Activated T-cell treated with anti-CD3 and anti-CD28 coated beads, Interleukin-2, amount 50 U/mL, for 72 hours (primary cell): ENCODE results near the gene IQCK. TPM values are rescaled to one million over a fixed set of nuclear protein-coding genes. Genes with fewer than 3 reads are reported as not detected.

Source experiments
- ATAC-seq, 2 donors: fragments of 150-1000 bp; cut with Tn5 transposase; replicated peaks in 1 of 2; 2 replicates each; pipeline ENCODE4 v1.10.0; 2021; ENCODE audit warnings: moderate library complexity in 2 of 2, mild to moderate bottlenecking in 1 of 2
- DNase-seq, 2 donors: peaks; one replicate each; pipeline ENCODE4 v3.0.0; 2021 to 2022; ENCODE audit warnings: mixed read lengths in 1 of 2
- H3K27ac Mint-ChIP-seq: one replicate; pipeline ENCODE4 v1.8.0; 2022; ENCODE audit warnings: mild to moderate bottlenecking, moderate library complexity, mixed read lengths
- H3K27me3 Mint-ChIP-seq: one replicate; pipeline ENCODE4 v1.8.0; 2022; ENCODE audit warnings: low read depth, mixed read lengths
- H3K36me3 Mint-ChIP-seq, 2 donors: one replicate each; pipeline ENCODE4 v1.8.0; 2022; ENCODE audit warnings: mixed read lengths in 2 of 2, mild to moderate bottlenecking in 1 of 2; ENCODE audit not compliant: insufficient read depth in 2 of 2
- H3K4me1 Mint-ChIP-seq: one replicate; pipeline ENCODE4 v1.8.0; 2022; ENCODE audit warnings: low read depth, mixed read lengths
- H3K4me3 Mint-ChIP-seq, 2 donors: one replicate each; pipeline ENCODE4 v1.8.0; 2022; ENCODE audit warnings: mild to moderate bottlenecking in 2 of 2, mixed read lengths in 2 of 2, moderate library complexity in 2 of 2
- H3K9me3 Mint-ChIP-seq, 2 donors: one replicate each; pipeline ENCODE4 v1.8.0; 2022; ENCODE audit warnings: mixed read lengths in 2 of 2
- total RNA-seq, 2 donors: library from RNA; stranded (reverse); gene quantifications; one replicate each; pipeline ENCODE4 v1.2.3, GENCODE V29; 2022

IQCK gene
- total RNA-seq, 2 donors from 2014 or later: 3.7 to 3.8 TPM

- H3K27ac Mint-ChIP-seq: no peak overlapping the region
- peaks cover 19% of the 10 kb centered on the region for H3K4me1 Mint-ChIP-seq
- ATAC-seq: no peak
- H3K4me3 Mint-ChIP-seq: no peak overlapping the region
- no peaks in the 10 kb centered on the region for H3K27me3 Mint-ChIP-seq
- H3K36me3 Mint-ChIP-seq: peaks cover 6% of the 10 kb centered on the region in 2 donors
- no peak for DNase-seq
- H3K9me3 Mint-ChIP-seq: no peaks in the 10 kb centered on the region
These were observed 13.5 kb upstream of the IQCK start for GRCh38 chr16:19704321-19705145.

GRCh38 chr16:19705146-19705501, 12.9 kb upstream of the IQCK start:
- Mint-ChIP-seq H3K27ac (no peak overlapping the region), H3K4me1 (peaks cover 16% of the 10 kb centered on the region), H3K4me3 (no peak overlapping the region), H3K27me3 (no peaks in the 10 kb centered on the region), H3K9me3 (no peaks in the 10 kb centered on the region), H3K36me3 (peaks cover 4 to 9% of the 10 kb centered on the region in 2 donors)
- DNase-seq: no peak
- ATAC-seq: no peak

- no peak for ATAC-seq
- H3K9me3 Mint-ChIP-seq: no peaks in the 10 kb centered on the region
- peaks cover 9% of the 10 kb centered on the region for H3K4me1 Mint-ChIP-seq
- peaks cover 3 to 9% of the 10 kb centered on the region in 2 donors for H3K36me3 Mint-ChIP-seq
- no peak for DNase-seq
- no peaks in the 10 kb centered on the region for H3K27me3 Mint-ChIP-seq
- no peak overlapping the region for H3K27ac Mint-ChIP-seq
- H3K4me3 Mint-ChIP-seq: no peak overlapping the region
These were observed 12.2 kb upstream of the IQCK start for GRCh38 chr16:19705843-19706242.

- Mint-ChIP-seq H3K36me3 (peaks cover 4 to 11% of the 10 kb centered on the region in 2 donors), H3K4me3 (no peak overlapping the region), H3K4me1 (peaks cover 5% of the 10 kb centered on the region), H3K27ac (no peak overlapping the region), H3K27me3 (no peaks in the 10 kb centered on the region), H3K9me3 (no peaks in the 10 kb centered on the region)
- DNase-seq: no peak
- no peak for ATAC-seq
These were observed 11.2 kb upstream of the IQCK start for GRCh38 chr16:19706846-19707245.

- Mint-ChIP-seq H3K9me3 (no peaks in the 10 kb centered on the region), H3K36me3 (peaks cover 4 to 11% of the 10 kb centered on the region in 2 donors), H3K4me1 (peaks cover 6% of the 10 kb centered on the region), H3K27me3 (no peaks in the 10 kb centered on the region), H3K27ac (no peak overlapping the region), H3K4me3 (no peak overlapping the region)
- DNase-seq (no peak), ATAC-seq (peak in 1 of 2 donors; percentile 25)
These were observed 10.3 kb upstream of the IQCK start for GRCh38 chr16:19707569-19708295.

- DNase-seq (no peak), ATAC-seq (no peak)
- Mint-ChIP-seq H3K27me3 (no peaks in the 10 kb centered on the region), H3K4me3 (no peak overlapping the region), H3K4me1 (peaks cover 6% of the 10 kb centered on the region), H3K27ac (peak overlapping the region; percentile 28), H3K9me3 (no peaks in the 10 kb centered on the region), H3K36me3 (peaks cover 4 to 11% of the 10 kb centered on the region in 2 donors)
These were observed 9.5 kb upstream of the IQCK start for GRCh38 chr16:19708296-19709205.

DNA sequence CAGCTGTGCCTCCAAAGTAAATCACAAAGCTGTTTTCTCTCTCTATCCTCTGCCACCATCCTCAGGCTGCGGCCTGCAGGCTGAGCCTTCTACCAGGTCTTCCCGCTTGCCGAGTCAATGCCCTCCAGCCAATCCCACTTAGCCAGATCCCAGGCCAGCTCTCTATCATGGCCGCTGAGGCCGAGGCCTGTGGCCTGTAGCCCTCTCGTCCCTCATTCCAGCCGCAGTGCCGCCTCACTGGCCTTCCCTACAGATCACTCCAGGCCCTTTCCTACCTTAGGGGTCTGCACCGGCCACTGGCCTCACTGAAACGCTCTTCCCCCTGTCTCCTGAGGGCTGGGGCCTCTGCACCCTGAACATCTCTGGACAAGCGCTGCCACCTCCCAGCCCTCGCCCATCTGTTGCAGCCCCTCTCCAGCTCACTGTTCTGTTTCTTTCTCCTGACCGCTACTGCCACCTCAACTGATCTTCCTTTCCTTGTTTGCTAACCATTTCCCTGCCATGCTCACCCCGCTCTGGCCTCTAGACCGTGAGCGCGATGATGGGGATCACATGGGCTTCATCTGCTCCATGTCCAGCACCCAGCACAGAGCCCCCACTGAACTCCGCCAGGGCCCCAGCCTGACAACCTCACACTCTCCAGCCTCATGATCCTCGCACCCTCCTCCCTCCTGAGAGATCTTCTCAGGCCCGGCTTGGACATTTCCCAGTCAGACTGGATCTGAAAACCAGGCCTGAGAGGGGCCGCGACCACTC, 8.5 kb upstream of the IQCK start:
- Mint-ChIP-seq H3K27me3 (no peaks in the 10 kb centered on the region), H3K27ac (no peak overlapping the region), H3K36me3 (peaks cover 7 to 15% of the 10 kb centered on the region in 2 donors), H3K4me1 (peaks cover 14% of the 10 kb centered on the region), H3K4me3 (no peak overlapping the region), H3K9me3 (no peaks in the 10 kb centered on the region)
- DNase-seq: no peak
- ATAC-seq: no peak

- Mint-ChIP-seq H3K36me3 (peaks cover 7 to 15% of the 10 kb centered on the region in 2 donors), H3K4me3 (no peak overlapping the region), H3K9me3 (no peaks in the 10 kb centered on the region), H3K27ac (no peak overlapping the region), H3K4me1 (peaks cover 17% of the 10 kb centered on the region), H3K27me3 (no peaks in the 10 kb centered on the region)
- DNase-seq (no peak), ATAC-seq (no peak)
These were observed 7.7 kb upstream of the IQCK start for GRCh38 chr16:19710191-19710908.

DNA sequence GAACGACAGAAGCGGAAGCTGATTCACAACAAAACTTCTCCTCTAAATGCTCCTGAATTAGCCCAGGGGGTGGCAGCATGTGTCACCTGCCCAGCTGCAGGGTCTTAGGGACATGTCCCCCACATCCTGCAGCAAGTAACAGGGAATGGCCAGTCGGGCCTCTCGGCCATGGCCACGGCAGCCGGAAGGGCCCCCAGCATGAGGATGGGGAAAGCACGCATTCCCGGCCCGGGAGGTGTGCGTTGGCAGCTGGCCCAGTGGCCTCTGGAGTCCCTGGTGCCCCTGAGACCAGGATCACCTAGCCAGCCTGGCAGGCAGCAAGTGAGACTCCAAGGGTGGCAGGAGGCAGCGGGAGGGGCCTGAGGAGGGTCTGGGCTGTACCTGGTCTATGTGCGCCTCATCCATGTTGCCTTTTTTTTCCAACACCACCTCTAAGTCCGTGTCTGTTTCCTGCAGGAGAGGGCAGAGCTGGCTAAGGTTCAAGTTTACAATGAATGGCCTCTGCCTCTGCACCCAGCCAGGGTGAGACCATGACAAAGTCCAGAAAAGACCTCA, 7.0 kb upstream of the IQCK start:
- H3K4me1 Mint-ChIP-seq: peaks cover 24% of the 10 kb centered on the region
- no peaks in the 10 kb centered on the region for H3K9me3 Mint-ChIP-seq
- no peaks in the 10 kb centered on the region for H3K27me3 Mint-ChIP-seq
- H3K27ac Mint-ChIP-seq: no peak overlapping the region
- H3K36me3 Mint-ChIP-seq: peaks cover 7 to 12% of the 10 kb centered on the region in 2 donors
- no peak for ATAC-seq
- H3K4me3 Mint-ChIP-seq: no peak overlapping the region
- DNase-seq: no peak

- Mint-ChIP-seq H3K27ac (no peak overlapping the region), H3K27me3 (no peaks in the 10 kb centered on the region), H3K4me3 (no peak overlapping the region), H3K9me3 (no peaks in the 10 kb centered on the region), H3K4me1 (peaks cover 30% of the 10 kb centered on the region), H3K36me3 (peaks cover 5 to 12% of the 10 kb centered on the region in 2 donors)
- no peak for DNase-seq
- ATAC-seq: no peak
These were observed 6.4 kb upstream of the IQCK start for GRCh38 chr16:19711643-19712042.

- Mint-ChIP-seq H3K36me3 (peaks cover 5 to 12% of the 10 kb centered on the region in 2 donors), H3K27me3 (no peaks in the 10 kb centered on the region), H3K27ac (no peak overlapping the region), H3K4me3 (no peak overlapping the region), H3K9me3 (no peaks in the 10 kb centered on the region), H3K4me1 (peaks cover 38% of the 10 kb centered on the region)
- DNase-seq: no peak
- no peak for ATAC-seq
These were observed 5.5 kb upstream of the IQCK start for GRCh38 chr16:19712418-19713058.
